Progenitor cell of endocrine pancreas (in vitro differentiated cells): ENCODE measurements around the gene SPEM1. TPM values are rescaled to one million over a fixed set of nuclear protein-coding genes. Genes with fewer than 3 reads are reported as not detected.

ENCODE experiments used
- DNase-seq: peaks from one replicate; pipeline ENCODE4 v3.0.0; 2021; ENCODE audit warnings: low spot score; ENCODE audit not compliant: unreplicated experiment
- H3K27ac Mint-ChIP-seq: 2 replicates; pipeline ENCODE4 v1.8.0; 2021; ENCODE audit warnings: mild to moderate bottlenecking, moderate library complexity, mixed read lengths
- H3K27me3 Mint-ChIP-seq: 2 replicates; pipeline ENCODE4 v1.8.0; 2021; ENCODE audit warnings: mixed read lengths
- H3K36me3 Mint-ChIP-seq: 2 replicates; pipeline ENCODE4 v1.8.0; 2022; ENCODE audit warnings: mixed read lengths; ENCODE audit not compliant: insufficient read depth
- H3K4me1 Mint-ChIP-seq: 2 replicates; pipeline ENCODE4 v1.8.0; 2021; ENCODE audit warnings: low read depth, mixed read lengths
- H3K4me3 Mint-ChIP-seq: 2 replicates; pipeline ENCODE4 v1.8.0; 2021; ENCODE audit warnings: low read depth, mild to moderate bottlenecking, moderate library complexity, mixed read lengths
- H3K9me3 Mint-ChIP-seq: 2 replicates; pipeline ENCODE4 v1.8.0; 2021; ENCODE audit warnings: low read depth, mixed read lengths
- CTCF ChIP-seq: fragments of 200-600 bp; sonication (generic); IDR thresholded peaks from one replicate; pipeline ENCODE4 v1.5.0; 2021; ENCODE audit warnings: antibody characterized with exemption, mild to moderate bottlenecking; ENCODE audit not compliant: unreplicated experiment
- total RNA-seq: library from RNA; stranded (reverse); gene quantifications from 2 replicates; pipeline ENCODE4 v1.2.1, GENCODE V29; 2021

SPEM1 gene
- total RNA-seq, 1 donor from 2014 or later = not detected

GRCh38 chr17:7388856-7389255 lies 31.3 kb upstream of the SPEM1 start:
- Mint-ChIP-seq H3K27me3 (peaks cover 3% of the 10 kb centered on the region), H3K36me3 (peaks cover 5% of the 10 kb centered on the region), H3K27ac (no peak overlapping the region), H3K4me1 (peaks cover 4% of the 10 kb centered on the region), H3K4me3 (no peak overlapping the region), H3K9me3 (no peaks in the 10 kb centered on the region)
- DNase-seq = no peak
- no peak for TF ChIP-seq CTCF

DNA sequence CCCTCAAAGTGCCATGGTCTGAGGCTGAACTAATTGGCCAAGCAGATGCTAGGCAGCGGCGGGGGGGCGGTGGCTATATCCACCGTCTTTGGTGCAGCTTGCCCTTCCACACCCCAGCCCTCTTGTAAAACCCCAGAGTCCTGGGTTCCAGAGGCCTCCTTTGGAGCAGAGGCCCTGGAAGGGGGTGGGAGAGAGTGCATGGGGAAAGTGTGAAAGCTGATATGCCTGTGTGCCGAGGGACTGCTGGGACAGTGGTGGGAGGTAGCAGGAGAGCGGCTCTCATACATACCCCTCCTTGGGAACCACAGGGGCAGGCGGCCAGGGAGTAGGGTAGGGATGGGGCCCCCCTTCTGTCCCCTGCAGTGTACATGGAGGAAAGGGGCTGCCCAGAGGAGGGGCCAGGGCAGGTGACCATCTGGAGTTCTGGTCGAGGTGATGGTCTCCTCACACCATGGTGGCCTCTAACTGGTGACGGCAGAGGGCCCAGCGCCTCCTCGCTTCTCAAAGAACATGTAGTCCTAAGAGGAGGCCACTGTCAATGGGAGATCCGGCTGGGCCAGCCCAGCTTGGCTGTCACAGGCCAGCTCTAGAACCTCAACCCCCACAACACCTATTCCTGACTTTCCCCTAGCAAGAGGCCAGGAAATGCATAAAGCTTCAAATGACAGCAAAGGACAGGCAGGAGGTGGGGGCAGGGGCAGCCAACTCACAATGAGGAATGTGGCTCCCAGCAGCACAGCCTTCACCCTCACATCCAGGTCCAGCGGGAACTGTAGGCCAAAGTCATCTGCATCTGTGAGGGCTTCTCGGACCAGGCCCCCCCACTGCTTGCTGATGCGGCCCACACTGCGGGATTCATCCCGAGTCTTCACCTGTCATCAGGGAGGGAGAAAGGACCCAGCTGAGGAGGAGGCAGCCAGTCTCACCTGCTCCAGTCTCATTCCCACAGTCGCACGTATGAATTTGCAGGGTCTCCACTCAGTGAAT lies 29.9 kb upstream of the SPEM1 start:
- Mint-ChIP-seq H3K4me3 (no peak overlapping the region), H3K27me3 (no peaks in the 10 kb centered on the region), H3K36me3 (peaks cover 5% of the 10 kb centered on the region), H3K9me3 (no peaks in the 10 kb centered on the region), H3K27ac (no peak overlapping the region), H3K4me1 (peaks cover 5% of the 10 kb centered on the region)
- TF ChIP-seq CTCF = no peak
- DNase-seq = no peak

GRCh38 chr17:7391307-7391706 lies 28.8 kb upstream of the SPEM1 start:
- no peak for TF ChIP-seq CTCF
- DNase-seq = no peak
- H3K9me3 Mint-ChIP-seq = no peaks in the 10 kb centered on the region
- H3K4me3 Mint-ChIP-seq = no peak overlapping the region
- no peak overlapping the region for H3K27ac Mint-ChIP-seq
- no peaks in the 10 kb centered on the region for H3K27me3 Mint-ChIP-seq
- H3K36me3 Mint-ChIP-seq = peaks cover 5% of the 10 kb centered on the region
- H3K4me1 Mint-ChIP-seq = peaks cover 5% of the 10 kb centered on the region

GRCh38 chr17:7392696-7393612 lies 27.2 kb upstream of the SPEM1 start:
- Mint-ChIP-seq H3K36me3 (peaks cover 4% of the 10 kb centered on the region), H3K9me3 (no peaks in the 10 kb centered on the region), H3K27me3 (no peaks in the 10 kb centered on the region), H3K4me3 (peak overlapping the region; percentile 87), H3K4me1 (peaks cover 5% of the 10 kb centered on the region), H3K27ac (no peak overlapping the region)
- TF ChIP-seq CTCF = no peak
- no peak for DNase-seq
